Activated naive CD4-positive, alpha-beta T cell treated with anti-CD3 and anti-CD28 coated beads, Interleukin-2, amount 50 U/mL, for 72 hours (primary cell): Measurements from ENCODE around the gene BDP1. TPM values are rescaled to one million over a fixed set of nuclear protein-coding genes. Genes with fewer than 3 reads are reported as not detected.
"Not testable (repeated sequence)": the region's sequence is repeated elsewhere in the genome, so short reads cannot be mapped to it uniquely, and the experiment has no call there.

Experiments used
- ATAC-seq, 2 donors: fragments of 150-1000 bp; cut with Tn5 transposase; 2 replicates each; pipeline ENCODE4 v1.10.0; 2021; ENCODE audit warnings: mild to moderate bottlenecking in 2 of 2, moderate library complexity in 2 of 2
- DNase-seq, 2 donors: peaks; one replicate each; pipeline ENCODE4 v3.0.0; 2021 to 2022; ENCODE audit warnings: low spot score in 2 of 2
- H3K27ac Mint-ChIP-seq, 2 donors: one replicate each; pipeline ENCODE4 v1.8.0; 2022; ENCODE audit warnings: mild to moderate bottlenecking in 2 of 2, mixed read lengths in 2 of 2
- H3K36me3 Mint-ChIP-seq, 2 donors: one replicate each; pipeline ENCODE4 v1.8.0; 2022; ENCODE audit warnings: mixed read lengths in 2 of 2
- H3K9me3 Mint-ChIP-seq, 2 donors: one replicate each; pipeline ENCODE4 v1.8.0; 2022; ENCODE audit warnings: mixed read lengths in 2 of 2
- total RNA-seq, 2 donors: library from RNA; stranded (reverse); gene quantifications; one replicate each; pipeline ENCODE4 v1.2.3, GENCODE V29; 2022

Gene BDP1
- total RNA-seq, 2 donors from 2014 or later, result 24.9 to 33.7 TPM

DNA sequence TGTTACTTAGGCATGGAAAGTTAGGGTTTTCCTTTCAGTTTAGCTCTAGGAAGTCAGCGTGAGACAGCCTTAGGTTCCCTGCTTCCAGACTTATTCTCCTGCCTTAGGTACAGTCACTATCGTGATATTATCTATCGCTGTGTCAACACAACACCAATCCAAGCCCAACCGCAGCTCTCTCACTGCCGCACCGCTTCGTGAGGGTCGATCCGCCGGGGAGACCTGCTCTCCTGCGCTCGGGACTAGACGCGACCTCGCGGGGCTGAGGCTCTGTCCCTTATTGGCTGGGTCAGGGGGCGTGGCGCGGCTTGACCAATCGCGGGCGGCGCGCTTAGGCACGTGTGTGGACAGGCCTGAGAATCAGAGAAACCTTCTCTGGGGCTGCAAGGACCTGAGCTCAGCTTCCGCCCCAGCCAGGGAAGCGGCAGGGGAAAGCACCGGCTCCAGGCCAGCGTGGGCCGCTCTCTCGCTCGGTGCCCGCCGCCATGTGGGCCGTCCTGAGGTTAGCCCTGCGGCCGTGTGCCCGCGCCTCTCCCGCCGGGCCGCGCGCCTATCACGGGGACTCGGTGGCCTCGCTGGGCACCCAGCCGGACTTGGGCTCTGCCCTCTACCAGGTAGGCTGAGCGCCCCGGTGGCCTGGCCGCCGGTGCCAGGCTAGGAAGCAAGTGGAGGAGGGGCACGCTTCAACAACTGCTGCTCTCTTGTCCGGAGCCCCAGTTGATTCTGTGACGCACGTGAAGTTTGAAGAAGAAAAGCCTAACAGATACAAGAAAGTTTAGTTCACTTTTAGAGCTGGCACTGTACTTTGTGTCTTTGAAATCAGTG lies 131.7 kb downstream of the BDP1 start, which contains the start of gene MCCC2:
Gene MCCC2, plus strand, starts transcription at position 400 of the 825 bp plus-strand sequence. Its CDS starts 86 bp downstream, at position 486.
- peaks cover 0 to 5% of the 10 kb centered on the region in 2 donors for H3K9me3 Mint-ChIP-seq
- H3K36me3 Mint-ChIP-seq, result peaks cover 8 to 16% of the 10 kb centered on the region in 2 donors
- peak; percentile 98 to 99 for ATAC-seq
- peak; percentile 96 to 98 for DNase-seq
- H3K27ac Mint-ChIP-seq, result peak within 1 kb of the TSS; percentile 93 to 98

GRCh38 chr5:71587766-71588532 lies 132.5 kb downstream of the BDP1 start:
- peak overlapping the region; percentile 63 to 93 for H3K27ac Mint-ChIP-seq
- H3K9me3 Mint-ChIP-seq, result peaks cover 0 to 5% of the 10 kb centered on the region in 2 donors
- H3K36me3 Mint-ChIP-seq, result peaks cover 14 to 16% of the 10 kb centered on the region in 2 donors
- ATAC-seq (peak; percentile 1 to 3), DNase-seq (peak in 1 of 2 donors; percentile 9)

DNA sequence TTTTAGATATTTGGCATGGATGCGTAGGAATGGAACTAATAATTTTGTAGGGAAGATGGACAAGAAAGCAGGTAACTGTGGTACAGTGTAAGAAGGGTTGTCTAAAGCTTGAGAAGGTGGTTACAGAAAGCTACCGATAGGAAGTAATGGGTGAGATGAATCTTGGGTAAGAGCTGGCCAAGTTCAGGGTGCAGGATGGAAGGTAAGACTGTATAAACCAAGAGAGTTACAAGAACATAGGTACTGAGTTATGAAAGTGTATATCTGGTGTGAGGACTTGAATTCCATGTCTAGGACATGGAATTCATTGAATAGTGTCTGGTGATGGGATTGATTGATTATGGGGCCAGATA lies 133.1 kb downstream of the BDP1 start:
- peak overlapping the region in 1 of 2 donors; percentile 93 for H3K27ac Mint-ChIP-seq
- DNase-seq (no peak), ATAC-seq (no peak)
- H3K9me3 Mint-ChIP-seq, result peaks cover 0 to 5% of the 10 kb centered on the region in 2 donors
- H3K36me3 Mint-ChIP-seq, result peaks cover 14 to 16% of the 10 kb centered on the region in 2 donors

- ATAC-seq, result peak in 1 of 2 donors; percentile 28
- H3K9me3 Mint-ChIP-seq, result peaks cover 0 to 5% of the 10 kb centered on the region in 2 donors
Observed at GRCh38 chr5:71589903-71590302, 134.5 kb downstream of the BDP1 start.

DNA sequence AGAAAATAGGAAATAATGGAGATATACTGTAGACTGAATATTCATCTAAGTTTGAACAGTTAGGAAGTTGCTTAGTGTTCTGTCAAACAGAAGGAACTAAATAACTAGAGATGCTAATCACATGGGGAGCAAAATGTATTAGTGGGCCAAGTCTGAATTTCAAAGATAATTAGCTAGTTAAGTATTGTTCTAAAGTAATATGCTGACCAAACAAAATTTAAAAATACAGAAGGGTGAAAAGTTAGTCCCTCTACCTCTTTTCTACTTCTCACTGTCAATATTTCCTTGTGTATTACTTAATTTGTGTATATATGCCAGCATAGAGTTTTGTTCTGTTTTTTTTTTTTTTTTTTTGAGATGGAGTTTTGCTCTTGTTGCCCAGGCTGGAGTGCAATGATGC lies 135.6 kb downstream of the BDP1 start:
- no peak for ATAC-seq
- Mint-ChIP-seq H3K27ac (no peak overlapping the region), H3K36me3 (peaks cover 17 to 20% of the 10 kb centered on the region in 2 donors)

More at GRCh38 chr5:71589903-71590302, 134.5 kb downstream of the BDP1 start:
- no peak for DNase-seq
- Mint-ChIP-seq H3K27ac (peak overlapping the region in 1 of 2 donors; percentile 24), H3K36me3 (peaks cover 14 to 16% of the 10 kb centered on the region in 2 donors)

GRCh38 chr5:71596169-71596568 lies 140.7 kb downstream of the BDP1 start:
- DNase-seq, result no peak
- Mint-ChIP-seq H3K27ac (peak overlapping the region; percentile 74 to 81), H3K9me3 (no peaks in the 10 kb centered on the region), H3K36me3 (peaks cover 14 to 42% of the 10 kb centered on the region in 2 donors)
- no peak for ATAC-seq

More for the DNA sequence above, 135.6 kb downstream of the BDP1 start:
- no peak for DNase-seq
- peaks cover 0 to 5% of the 10 kb centered on the region in 2 donors for H3K9me3 Mint-ChIP-seq

GRCh38 chr5:71597001-71597400 lies 141.6 kb downstream of the BDP1 start:
- Mint-ChIP-seq H3K9me3 (no peaks in the 10 kb centered on the region), H3K36me3 (peaks cover 14 to 42% of the 10 kb centered on the region in 2 donors), H3K27ac (peak overlapping the region; percentile 74 to 80)
- DNase-seq (no peak), ATAC-seq (no peak)

DNA sequence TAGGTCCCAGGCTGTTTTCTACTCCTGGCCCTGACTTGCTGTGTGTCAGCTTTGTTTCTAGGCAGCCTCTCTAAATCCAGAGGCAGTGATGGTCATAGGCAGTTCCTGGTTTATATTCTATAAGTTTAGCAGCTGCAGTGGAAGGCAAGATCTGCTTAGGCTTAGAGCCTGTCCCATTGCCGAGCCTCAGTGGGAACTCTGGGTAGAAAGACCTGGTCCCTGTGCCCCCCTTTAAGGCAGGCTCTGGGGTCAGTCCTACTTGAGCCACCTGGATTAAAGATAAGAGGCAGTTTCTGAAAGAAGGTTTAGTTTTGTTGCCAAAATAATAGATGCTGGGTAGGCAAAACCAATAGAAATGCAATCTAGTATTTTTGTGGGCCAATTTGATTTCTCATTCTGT lies 145.3 kb downstream of the BDP1 start:
- no peak for ATAC-seq
- Mint-ChIP-seq H3K36me3 (peaks cover 25 to 51% of the 10 kb centered on the region in 2 donors), H3K9me3 (no peaks in the 10 kb centered on the region), H3K27ac (peak overlapping the region; percentile 90 to 95)
- no peak for DNase-seq

GRCh38 chr5:71601222-71602026 lies 146.0 kb downstream of the BDP1 start:
- H3K9me3 Mint-ChIP-seq, result no peaks in the 10 kb centered on the region
- peak; percentile 94 to 95 for ATAC-seq
- H3K27ac Mint-ChIP-seq, result peak overlapping the region; percentile 90 to 95
- peak; percentile 65 to 81 for DNase-seq
- H3K36me3 Mint-ChIP-seq, result peaks cover 21 to 46% of the 10 kb centered on the region in 2 donors

GRCh38 chr5:71609916-71610315 lies 154.5 kb downstream of the BDP1 start:
- not testable (repeated sequence) for H3K9me3 Mint-ChIP-seq, ATAC-seq, H3K27ac Mint-ChIP-seq, DNase-seq
- H3K36me3 Mint-ChIP-seq, result peaks cover 3 to 17% of the 10 kb centered on the region in 2 donors

DNA sequence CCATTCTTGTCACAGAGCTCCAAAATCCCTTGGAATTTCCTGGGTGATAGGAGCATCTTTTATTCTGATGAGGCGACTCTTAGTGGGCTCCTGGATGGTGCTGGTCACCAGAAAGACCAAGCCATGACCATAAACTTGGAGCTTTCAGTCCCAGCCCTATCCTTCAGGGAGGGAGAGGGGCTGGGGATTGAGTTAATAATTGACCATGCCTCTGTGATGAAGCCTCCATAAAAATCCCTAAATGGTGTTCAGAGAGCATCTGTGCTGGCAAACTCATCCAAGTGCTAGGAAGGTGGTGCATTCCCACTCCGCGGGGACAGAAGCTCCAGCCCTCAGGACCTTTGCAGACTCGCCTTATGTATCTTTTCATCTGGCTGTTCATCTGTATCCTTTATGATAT lies 160.4 kb downstream of the BDP1 start:
- no peak overlapping the region for H3K27ac Mint-ChIP-seq

More for the DNA sequence above, 160.4 kb downstream of the BDP1 start:
- ATAC-seq (no peak), DNase-seq (no peak)
- Mint-ChIP-seq H3K36me3 (peaks cover 23 to 29% of the 10 kb centered on the region in 2 donors), H3K9me3 (no peaks in the 10 kb centered on the region)

Other genes starting within 250 kb of the BDP1 start
- gene MCCC2, start 131.7 kb downstream of the BDP1 start, total RNA-seq, result 10 to 100 TPM; 55.0 to 57.6 TPM